Activated effector memory CD4-positive, alpha-beta T cell treated with anti-CD3 and anti-CD28 coated beads, Interleukin-2, amount 50 U/mL, for 16 hours (primary cell): ENCODE results near the gene URM1.
"Not testable (repeated sequence)": the region's sequence is repeated elsewhere in the genome, so short reads cannot be mapped to it uniquely, and the experiment has no call there.

Experiments used
- DNase-seq: peaks from one replicate; pipeline ENCODE4 v3.0.0-alpha.2; 2020

The URM1 gene

GRCh38 chr9:128370752-128371629 is at the start of gene URM1:
Gene URM1 (plus strand): TSS chr9:128371374. CDS start chr9:128371381, 7 bp downstream.
- DNase-seq: peak; percentile 99

GRCh38 chr9:128321879-128322403 is 49.2 kb upstream of the URM1 start:
- DNase-seq: no peak

DNA sequence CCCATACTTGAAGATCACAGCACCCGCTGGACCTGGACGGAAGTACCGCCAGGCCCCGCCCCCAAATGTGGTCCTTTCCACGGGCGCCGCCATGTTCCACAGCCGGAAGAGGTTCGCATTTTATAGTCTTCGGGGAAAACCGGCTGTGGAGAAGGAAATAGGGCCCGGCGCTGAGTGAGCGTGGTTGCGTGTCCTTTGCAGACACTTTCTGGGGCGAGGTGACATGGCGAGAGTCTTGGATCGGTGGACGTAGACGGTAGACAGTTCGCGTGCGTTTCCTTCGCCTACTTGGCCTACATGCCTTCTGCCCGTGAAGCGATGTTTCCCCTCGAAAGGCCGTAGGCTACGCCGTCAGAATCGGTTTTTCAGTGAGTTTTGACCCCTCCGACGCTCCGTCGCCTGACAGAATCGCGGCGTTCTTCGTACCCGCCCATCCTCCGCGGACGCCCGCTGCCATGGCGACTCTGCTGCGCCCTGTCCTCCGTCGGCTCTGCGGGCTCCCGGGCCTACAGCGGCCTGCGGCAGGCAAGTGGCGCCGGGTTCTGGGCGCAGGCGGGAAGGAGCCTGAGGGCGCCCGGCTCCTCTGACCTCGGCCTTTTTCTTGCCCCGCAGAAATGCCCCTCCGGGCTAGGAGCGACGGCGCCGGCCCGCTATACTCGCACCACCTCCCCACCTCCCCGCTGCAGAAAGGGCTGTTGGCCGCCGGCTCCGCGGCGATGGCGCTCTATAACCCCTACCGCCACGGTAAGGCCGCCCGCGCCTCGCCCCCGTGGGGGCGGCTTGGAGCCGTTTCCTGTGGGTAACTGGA is 48.6 kb upstream of the URM1 start, which contains the start of the genes COQ4 and TRUB2:
Gene COQ4 (plus strand): TSS at position 436 of the 808 bp plus-strand sequence. CDS start 20 bp downstream, at position 456.
Gene TRUB2 (minus strand): TSS at position 44 of the 808 bp plus-strand sequence. CDS start 39 bp downstream, at position 5.
- peak; percentile 97 for DNase-seq

- no peak for DNase-seq
Measured at GRCh38 chr9:128323212-128323730, 47.9 kb upstream of the URM1 start.

DNA sequence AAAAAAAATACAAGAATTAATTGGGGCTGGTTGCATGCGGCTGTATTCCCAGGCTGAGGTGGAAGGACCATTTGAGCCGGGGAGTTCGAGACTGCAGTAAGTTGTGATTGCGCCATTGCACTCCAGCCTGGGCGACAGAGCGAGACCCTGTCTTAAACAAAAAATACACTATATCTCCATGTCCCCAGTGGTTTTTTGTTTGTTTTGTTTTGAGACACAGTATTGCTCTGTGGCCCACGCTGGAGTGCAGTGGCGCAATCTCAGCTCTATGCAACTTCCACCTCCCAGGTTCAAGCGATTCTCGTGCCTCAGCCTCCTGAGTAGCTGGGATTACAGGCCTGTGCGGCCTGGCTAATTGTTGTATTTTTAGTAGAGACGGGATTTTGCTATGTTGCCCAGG is 47.4 kb upstream of the URM1 start:
- no peak for DNase-seq

DNA sequence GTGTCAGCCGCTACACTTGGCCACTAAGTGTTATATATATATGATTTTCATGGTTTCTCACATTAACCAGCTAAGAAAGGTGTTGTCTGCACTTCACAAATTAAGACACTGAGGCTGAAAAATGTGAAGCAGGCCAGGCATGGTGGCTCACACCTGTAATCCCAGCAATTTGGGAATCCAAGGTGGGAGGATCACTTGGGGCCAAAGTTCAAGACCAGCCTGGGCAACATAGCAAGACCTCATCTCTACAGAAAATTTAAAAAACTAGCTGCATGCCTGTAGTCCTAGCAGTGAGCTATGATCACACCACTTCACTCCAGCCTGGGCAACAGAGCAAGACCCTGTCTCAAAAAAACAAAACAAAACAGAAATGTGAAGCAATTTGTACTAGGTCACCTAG is 46.8 kb upstream of the URM1 start:
- DNase-seq: no peak

- DNase-seq: no peak
Measured at GRCh38 chr9:128325629-128326028, 45.5 kb upstream of the URM1 start.

DNA sequence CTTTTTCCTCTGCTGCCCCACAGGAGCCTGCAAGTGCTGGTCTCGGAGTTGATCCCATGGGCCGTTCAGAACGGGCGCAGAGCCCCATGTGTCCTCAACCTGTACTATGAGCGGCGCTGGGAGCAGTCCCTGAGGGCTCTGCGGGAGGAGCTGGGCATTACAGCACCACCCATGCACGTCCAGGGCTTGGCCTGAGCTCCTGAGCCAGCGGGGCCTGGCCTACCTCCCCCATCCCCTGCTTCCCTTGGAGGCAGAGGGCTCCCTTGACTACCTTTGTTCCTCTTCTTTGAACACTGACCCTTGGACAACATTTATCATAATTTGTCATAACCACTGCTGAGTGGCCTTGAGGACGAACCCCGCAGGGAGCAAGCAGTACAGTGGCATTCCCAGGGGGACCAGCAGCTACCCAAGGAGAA is 37.7 kb upstream of the URM1 start:
- DNase-seq: no peak

GRCh38 chr9:128335161-128335560 is 36.0 kb upstream of the URM1 start:
- no peak for DNase-seq

DNA sequence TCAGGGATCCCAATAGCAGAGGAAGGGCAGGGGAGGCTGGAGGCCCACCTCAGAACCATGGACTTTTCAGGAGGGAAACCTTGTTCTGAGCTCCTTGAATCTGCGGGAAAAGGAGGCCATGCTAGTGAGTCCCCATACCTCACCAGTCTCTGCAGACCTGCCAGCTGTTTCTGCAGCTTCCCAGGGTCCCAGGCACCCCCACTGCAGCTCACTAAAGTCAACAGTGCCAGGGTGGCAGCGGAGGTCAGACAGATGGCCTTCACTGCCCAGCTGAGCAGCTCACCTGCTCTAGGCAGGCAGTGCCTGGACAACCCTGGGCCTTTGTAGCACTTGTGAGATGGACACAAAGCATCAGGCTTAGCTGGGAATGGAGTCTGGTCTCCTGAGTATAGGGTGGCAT is 35.3 kb upstream of the URM1 start:
- DNase-seq: no peak

GRCh38 chr9:128337936-128338335 is 33.2 kb upstream of the URM1 start:
- DNase-seq: no peak

GRCh38 chr9:128338852-128339614 is 32.1 kb upstream of the URM1 start:
- DNase-seq: not testable (repeated sequence)

GRCh38 chr9:128339761-128340690 is 31.1 kb upstream of the URM1 start, which contains the start of gene SLC27A4:
Gene SLC27A4 (plus strand): TSS chr9:128340527. CDS start chr9:128343133, 2,606 bp downstream.
- peak; percentile 94 for DNase-seq

DNA sequence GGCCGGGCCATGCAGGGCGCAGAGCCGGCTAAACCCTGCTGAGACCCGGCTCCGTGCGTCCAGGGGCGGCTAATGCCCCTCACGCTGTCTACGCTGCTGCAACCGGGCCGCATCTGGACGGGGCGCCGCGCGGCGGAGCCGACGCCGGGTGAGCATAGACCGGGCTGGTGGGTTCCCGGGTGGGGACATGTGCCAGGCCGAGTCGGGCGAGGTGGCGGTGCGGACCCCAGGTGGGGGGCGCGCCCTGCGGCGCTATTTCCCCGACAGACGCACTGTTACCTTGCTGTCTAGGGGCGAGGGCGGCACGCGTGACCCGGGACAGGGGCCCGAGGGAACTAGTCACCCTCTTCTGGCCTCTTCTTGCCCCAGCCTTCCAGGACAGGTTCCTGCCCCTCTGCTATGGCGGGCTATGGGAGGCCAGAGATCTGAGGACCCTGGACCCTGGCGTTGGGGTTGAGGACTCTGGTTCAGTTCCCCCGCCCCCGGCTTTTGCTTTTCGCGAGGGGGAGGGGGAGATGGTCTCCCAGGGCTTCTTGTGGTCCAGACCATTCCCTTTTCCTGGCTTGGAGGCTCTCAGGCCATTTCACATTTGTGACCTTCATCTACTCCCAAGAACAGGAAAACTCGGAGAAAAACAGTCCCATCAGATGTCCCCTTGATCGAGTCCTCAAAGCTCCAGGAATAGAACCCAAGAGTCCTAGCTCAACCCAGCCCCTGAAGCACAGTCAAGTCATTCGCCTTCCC is 30.3 kb upstream of the URM1 start:
- no peak for DNase-seq

DNA sequence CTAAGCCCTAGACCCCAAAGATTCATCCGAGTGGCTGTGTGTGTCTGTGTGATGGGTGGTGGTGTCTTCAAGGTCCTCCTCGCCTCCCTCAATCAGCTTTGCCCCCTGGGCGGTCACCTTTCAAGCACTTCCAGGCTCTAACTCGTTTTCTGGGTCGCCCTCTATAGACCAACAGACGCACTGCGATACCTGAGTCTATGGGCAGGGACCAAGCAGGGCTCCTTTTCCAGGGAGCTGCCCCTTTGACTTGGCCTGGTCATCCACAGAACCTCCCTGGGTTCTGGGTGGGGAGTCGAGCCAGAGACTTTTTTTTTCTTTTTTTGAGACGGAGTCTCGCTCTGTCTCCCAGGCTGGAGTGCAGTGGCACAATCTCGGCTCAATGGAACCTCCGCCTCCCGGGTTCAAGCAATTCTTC is 29.7 kb upstream of the URM1 start:
- DNase-seq: peak; percentile 88

DNA sequence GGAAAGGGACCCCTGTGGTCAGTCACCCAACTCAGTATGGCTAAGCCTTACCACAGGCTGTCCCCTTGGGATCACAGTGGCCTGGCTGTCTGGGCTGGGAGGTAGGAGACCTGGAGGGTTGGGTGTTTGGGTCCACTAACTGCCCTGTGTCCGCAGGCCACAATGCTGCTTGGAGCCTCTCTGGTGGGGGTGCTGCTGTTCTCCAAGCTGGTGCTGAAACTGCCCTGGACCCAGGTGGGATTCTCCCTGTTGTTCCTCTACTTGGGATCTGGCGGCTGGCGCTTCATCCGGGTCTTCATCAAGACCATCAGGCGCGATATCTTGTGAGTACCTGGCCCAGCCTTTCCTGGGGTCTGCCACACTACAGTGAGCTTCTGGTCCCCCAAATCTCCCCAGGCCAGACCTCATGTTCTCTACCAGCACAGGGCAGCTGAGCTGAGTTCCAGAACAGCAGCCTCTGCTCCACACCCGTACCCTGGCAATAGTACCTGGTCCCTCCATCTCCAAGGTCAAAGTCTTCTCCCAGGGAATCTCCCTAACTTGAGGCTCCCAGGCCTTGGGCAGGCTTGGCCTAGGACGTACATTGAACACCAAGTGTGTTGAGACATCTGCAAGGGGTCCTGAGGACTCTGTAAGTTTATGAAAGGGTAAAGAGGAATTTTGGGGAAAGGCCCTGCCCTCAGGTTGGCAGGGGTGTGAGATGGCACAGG is 28.0 kb upstream of the URM1 start:
- DNase-seq: no peak

DNA sequence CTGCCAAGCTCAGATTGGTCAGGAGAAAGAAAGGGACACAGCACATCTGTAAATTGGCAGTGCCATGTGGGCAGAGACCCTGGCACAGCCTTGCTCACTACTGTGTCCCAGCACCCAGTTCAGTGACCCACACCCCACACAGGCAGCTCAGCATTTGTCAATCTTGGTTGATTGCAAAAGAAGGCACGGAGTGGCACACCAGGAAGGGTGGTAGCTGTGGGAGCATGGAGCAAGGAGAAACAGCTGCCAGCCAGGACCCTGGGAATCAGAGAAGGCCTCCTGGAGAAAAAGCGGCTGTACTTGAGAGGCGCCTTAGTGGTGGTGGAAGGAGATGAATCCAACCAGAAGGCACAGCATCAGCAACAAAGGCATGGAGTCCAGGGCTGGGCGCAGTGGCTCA is 27.3 kb upstream of the URM1 start:
- no peak for DNase-seq

GRCh38 chr9:128344931-128345605 is 26.1 kb upstream of the URM1 start:
- DNase-seq: no peak

GRCh38 chr9:128349125-128349524 is 22.0 kb upstream of the URM1 start:
- no peak for DNase-seq
